ENCODE data around the gene ZNF500. TPM values are rescaled to one million over a fixed set of nuclear protein-coding genes. Genes with fewer than 3 reads are reported as not detected.
A peak's percentile ranks its signal among the peaks of the same experiment; 100 is the strongest.
"Not testable (repeated sequence)": the region's sequence is repeated elsewhere in the genome, so short reads cannot be mapped to it uniquely, and the experiment has no call there.

The ZNF500 gene
- total RNA-seq, 1 donor from 2014 or later, result 14.0 TPM

DNA sequence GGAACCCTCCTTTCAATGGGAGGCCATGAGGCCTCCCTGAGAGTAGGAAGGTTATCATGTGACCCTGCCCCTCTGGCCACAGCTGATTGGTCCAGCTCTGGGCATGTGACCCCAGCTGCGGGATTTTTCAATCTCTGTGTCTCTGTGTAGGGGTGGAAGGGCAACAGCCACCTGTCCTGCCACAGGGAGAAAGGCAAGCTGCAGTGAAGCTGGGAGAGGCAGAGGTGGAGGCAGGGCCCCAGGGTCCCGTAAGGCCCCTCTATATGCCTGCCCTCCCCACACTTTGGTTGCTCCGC lies 21.7 kb downstream of the ZNF500 start:
- DNase-seq (ENCODE audit: low spot score), result no peak

- DNase-seq (ENCODE audit: low spot score), result no peak
These were observed 22.2 kb downstream of the ZNF500 start for GRCh38 chr16:4744555-4745273.

- no peak for DNase-seq (ENCODE audit: low spot score)
These were observed 23.6 kb downstream of the ZNF500 start for GRCh38 chr16:4743226-4743878.

DNA sequence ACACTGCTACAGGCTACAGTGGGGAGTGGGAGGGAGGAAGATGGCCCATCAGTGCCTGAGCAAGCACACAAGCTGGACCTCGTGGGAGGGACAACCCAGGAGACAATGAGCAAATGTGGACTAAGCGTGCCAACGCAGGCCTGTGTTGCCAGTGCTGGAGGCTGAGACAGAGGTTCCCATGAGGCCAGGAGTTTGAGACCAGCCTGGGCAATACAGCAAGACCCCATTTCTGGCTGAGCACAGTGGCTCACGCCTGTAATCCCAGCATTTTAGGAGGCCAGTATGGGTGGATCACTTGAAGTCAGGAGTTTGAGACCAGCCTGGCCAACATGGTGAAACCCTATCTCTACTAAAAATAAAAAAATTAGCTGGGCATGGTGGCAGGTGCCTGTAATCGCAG lies 28.6 kb downstream of the ZNF500 start:
- DNase-seq (ENCODE audit: low spot score), result not testable (repeated sequence)

DNA sequence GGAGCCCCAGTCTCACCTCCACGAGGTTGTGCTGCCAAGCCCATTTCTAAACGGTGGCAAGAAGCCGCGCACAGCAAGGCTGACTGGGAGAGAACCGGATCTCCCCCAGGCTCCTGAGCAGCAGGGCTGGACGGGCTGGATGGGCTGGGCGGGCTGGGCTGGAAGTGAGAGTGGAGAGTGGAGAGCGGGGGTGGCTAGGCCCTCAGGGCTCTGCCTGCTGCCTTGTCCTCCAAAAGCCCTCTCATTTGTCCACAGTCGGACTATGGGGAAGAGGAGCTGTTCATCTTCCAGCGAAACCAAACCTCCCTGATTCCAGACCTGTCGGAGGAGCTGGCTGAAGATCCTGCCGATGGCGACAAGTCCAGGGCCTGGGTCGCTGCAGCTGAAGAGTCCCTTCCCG lies 29.4 kb downstream of the ZNF500 start:
- DNase-seq (ENCODE audit: low spot score), result no peak

GRCh38 chr16:4736546-4736945 lies 30.4 kb downstream of the ZNF500 start:
- DNase-seq (ENCODE audit: low spot score), result no peak

GRCh38 chr16:4734730-4735535 lies 32.0 kb downstream of the ZNF500 start:
- peak; percentile 91 for DNase-seq (ENCODE audit: low spot score)

- peak; percentile 99 for DNase-seq (ENCODE audit: low spot score)
These were observed 32.8 kb downstream of the ZNF500 start, which contains the start of the genes ANKS3 and DNAAF8 for GRCh38 chr16:4734063-4734729. TSS of gene ANKS3 (minus strand) at chr16:4734271. CDS start at chr16:4730149, 4,122 bp downstream. TSS of gene DNAAF8 (plus strand) at chr16:4734537. CDS start at chr16:4736515, 1,978 bp downstream.

- no peak for DNase-seq (ENCODE audit: low spot score)
These were observed 33.3 kb downstream of the ZNF500 start for GRCh38 chr16:4733747-4734062.

GRCh38 chr16:4733211-4733742 lies 33.7 kb downstream of the ZNF500 start:
- no peak for DNase-seq (ENCODE audit: low spot score)

- no peak for DNase-seq (ENCODE audit: low spot score)
These were observed 37.1 kb downstream of the ZNF500 start for GRCh38 chr16:4729876-4730275.

- DNase-seq (ENCODE audit: low spot score), result no peak
These were observed 38.3 kb downstream of the ZNF500 start for GRCh38 chr16:4728676-4729075.

- DNase-seq (ENCODE audit: low spot score), result no peak
These were observed 40.3 kb downstream of the ZNF500 start for GRCh38 chr16:4726616-4727015.

DNA sequence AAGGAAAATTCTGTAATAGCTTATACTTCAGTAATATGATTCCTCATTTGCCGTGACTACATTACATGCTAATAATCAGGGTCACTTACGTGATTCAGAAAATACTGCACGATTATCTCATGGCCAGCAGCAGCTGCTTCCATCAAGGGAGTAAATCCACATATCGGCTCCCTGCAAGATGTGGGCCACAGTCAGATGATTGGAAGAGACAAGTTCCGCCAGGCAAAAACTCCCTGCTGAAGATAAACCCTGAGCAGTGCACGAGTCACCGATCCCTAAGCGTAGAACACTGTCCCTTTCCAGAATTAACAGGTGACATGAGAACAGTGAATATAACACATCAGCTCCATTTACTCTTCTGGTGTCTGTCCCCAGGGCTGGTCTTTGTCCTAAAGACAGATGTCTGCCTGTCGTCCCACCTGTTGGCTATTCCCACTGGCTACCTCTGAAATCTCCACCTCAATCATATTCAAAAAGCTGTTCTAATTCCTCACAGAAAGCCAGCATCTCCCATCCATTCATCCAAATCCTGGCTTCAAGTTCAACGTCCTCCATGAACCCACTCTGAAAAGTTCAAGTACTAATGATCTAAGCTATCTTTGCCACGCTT lies 42.2 kb downstream of the ZNF500 start:
- no peak for DNase-seq (ENCODE audit: low spot score)

GRCh38 chr16:4723071-4723767 lies 43.7 kb downstream of the ZNF500 start:
- DNase-seq (ENCODE audit: low spot score), result no peak

DNA sequence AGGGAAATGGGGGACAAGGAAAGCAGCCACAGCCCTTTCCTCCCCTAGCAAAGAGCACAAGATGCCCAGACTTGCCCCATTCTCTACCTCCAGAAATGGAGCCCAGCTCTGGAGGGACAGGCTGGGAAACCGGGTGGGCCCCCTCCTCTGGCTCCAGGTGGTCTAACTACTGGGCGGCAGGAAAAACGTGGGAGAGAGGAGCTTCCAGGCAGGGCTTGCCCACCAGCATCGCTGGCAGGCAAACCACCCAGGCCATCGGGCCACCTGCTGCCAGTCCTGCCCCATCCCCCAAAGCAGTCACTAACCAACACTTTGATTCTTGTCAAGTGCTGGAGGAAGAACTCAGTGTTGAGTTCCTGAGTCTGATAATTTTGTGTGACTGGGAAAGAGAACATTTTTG lies 48.5 kb downstream of the ZNF500 start:
- DNase-seq (ENCODE audit: low spot score), result no peak

DNA sequence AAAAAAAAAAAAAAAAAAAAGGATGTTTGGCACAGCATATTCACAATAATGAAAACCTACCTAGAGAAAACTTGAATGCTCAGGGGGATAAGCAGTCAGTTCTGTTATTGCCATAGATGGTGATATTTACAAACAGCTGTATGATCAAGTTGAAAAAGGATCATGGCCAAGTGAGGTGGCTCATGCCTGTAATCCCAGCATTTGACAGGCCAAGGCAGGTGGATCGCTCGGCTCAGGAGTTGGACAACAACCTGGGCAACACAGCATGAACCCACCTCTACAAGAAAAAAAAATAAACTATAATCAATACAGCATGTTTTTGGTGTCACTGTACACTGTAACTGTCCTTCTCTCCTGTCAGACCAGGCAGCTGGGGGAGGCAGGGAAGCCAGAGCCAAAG lies 52.0 kb downstream of the ZNF500 start:
- DNase-seq (ENCODE audit: low spot score), result no peak

- DNase-seq (ENCODE audit: low spot score), result no peak
These were observed 53.1 kb downstream of the ZNF500 start for GRCh38 chr16:4713663-4714501.

- no peak for DNase-seq (ENCODE audit: low spot score)
These were observed 57.5 kb downstream of the ZNF500 start for GRCh38 chr16:4709481-4709880.

DNA sequence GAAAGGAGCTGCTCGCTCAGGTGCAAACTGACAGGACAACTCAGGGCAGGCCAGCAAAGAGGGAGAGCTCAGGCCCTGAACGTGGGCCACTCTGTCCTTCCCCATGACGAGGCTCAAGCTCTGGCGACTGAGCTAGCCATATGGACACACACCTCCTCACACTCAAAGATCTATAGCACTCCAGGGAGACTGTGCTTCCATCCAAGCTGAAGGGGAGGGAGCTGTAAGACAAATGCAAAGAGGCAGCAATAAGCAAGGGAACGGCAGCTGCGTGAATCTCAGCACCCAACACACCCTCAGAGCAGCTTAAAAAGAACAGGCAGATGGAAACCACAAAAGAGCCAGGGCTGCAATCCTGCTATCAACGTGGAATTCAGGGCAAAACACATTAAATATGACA lies 60.1 kb downstream of the ZNF500 start:
- DNase-seq (ENCODE audit: low spot score), result no peak

Measured in umbilical cord (tissue), 2 donors.